Bronchial epithelial cell (primary cell): ENCODE measurements around the gene NUDT13. TPM values are rescaled to one million over a fixed set of nuclear protein-coding genes. Genes with fewer than 3 reads are reported as not detected.

Source experiments
- DNase-seq: peaks from one replicate; pipeline ENCODE4 v3.0.0-alpha.2; 2010; ENCODE audit warnings: low read depth
- FAIRE-seq: peaks from 2 replicates; lab custom pipeline; 2011; peaks lifted over from hg19 to GRCh38; lab: Jason Lieb, UNC
- H3K27me3 ChIP-seq: 2 replicates; pipeline ENCODE4 v1.5.1; 2011; ENCODE audit warnings: low read length; ENCODE audit not compliant: control insufficient read depth, insufficient read depth
- H3K36me3 ChIP-seq: 2 replicates; pipeline ENCODE4 v1.5.1; 2011; ENCODE audit warnings: low read length; ENCODE audit not compliant: control insufficient read depth, insufficient read depth
- H3K4me3 ChIP-seq: 2 replicates; pipeline ENCODE4 v1.5.1; 2011; ENCODE audit warnings: mild to moderate bottlenecking, low read depth, low read length, control low read depth
- total RNA-seq: library from RNA; depleted of rRNA; stranded (reverse); fragments of >200 nt; gene quantifications from 2 replicates; pipeline ENCODE4 v1.2.1, GENCODE V29; 2014
- TF ChIP-seq, protein P1 (sequence below): IDR thresholded peaks from 2 replicates; pipeline ENCODE4 v1.5.1; 2011; ENCODE audit warnings: mild to moderate bottlenecking, moderate library complexity, low read length, control low read depth, inconsistent platforms; ENCODE audit not compliant: insufficient read depth, severe bottlenecking

Gene NUDT13
- total RNA-seq, 1 donor from 2014 or later: 1.1 TPM

DNA sequence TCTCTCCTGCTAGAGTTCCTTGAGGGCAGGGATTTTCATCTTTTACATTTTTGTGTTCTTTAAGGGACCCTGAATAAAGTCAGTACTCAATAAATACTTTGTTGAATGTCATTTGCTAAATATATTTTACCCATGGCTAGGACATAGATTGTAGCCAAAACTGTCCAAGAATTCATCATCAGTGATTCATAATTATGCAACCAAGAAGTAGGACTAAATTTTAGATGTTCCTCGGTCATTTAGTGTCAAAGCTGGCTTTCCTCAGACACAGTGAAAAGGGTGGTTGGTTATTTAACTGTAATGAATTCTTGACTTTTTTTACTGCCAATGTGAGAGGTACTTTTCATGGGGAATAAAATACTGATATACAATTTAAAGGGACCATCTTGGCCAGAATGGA is 3.3 kb downstream of the NUDT13 start:
- TF ChIP-seq, protein P1, sequence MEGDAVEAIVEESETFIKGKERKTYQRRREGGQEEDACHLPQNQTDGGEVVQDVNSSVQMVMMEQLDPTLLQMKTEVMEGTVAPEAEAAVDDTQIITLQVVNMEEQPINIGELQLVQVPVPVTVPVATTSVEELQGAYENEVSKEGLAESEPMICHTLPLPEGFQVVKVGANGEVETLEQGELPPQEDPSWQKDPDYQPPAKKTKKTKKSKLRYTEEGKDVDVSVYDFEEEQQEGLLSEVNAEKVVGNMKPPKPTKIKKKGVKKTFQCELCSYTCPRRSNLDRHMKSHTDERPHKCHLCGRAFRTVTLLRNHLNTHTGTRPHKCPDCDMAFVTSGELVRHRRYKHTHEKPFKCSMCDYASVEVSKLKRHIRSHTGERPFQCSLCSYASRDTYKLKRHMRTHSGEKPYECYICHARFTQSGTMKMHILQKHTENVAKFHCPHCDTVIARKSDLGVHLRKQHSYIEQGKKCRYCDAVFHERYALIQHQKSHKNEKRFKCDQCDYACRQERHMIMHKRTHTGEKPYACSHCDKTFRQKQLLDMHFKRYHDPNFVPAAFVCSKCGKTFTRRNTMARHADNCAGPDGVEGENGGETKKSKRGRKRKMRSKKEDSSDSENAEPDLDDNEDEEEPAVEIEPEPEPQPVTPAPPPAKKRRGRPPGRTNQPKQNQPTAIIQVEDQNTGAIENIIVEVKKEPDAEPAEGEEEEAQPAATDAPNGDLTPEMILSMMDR: no peak
- peak; percentile 63 for DNase-seq
- FAIRE-seq: no peak
- Histone ChIP-seq H3K36me3 (no peaks in the 10 kb centered on the region), H3K27me3 (no peaks in the 10 kb centered on the region), H3K4me3 (no peak overlapping the region)

DNA sequence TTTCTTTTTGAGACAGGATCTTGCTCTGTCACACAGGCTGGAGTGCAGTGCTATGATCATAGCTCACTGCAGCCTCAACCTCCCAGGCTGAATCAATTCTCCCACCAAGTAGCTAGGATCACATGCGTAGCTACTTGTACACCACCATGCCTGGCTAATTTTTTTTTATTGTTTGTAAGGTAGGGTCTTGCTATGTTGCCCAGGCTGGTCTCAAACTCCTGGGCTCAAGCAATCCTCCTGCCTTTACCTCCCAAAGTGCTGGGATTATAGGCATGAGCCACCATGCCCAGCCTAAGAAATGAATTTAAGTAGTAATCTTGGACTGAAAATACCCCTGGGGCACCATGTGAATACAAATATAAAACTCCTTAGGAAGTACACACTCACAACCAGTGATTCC is 5.8 kb downstream of the NUDT13 start:
- DNase-seq (no peak), FAIRE-seq (no peak)
- TF ChIP-seq, protein P1: no peak
- H3K27me3 ChIP-seq: no peaks in the 10 kb centered on the region
- no peaks in the 10 kb centered on the region for H3K36me3 ChIP-seq
- H3K4me3 ChIP-seq: no peak overlapping the region

DNA sequence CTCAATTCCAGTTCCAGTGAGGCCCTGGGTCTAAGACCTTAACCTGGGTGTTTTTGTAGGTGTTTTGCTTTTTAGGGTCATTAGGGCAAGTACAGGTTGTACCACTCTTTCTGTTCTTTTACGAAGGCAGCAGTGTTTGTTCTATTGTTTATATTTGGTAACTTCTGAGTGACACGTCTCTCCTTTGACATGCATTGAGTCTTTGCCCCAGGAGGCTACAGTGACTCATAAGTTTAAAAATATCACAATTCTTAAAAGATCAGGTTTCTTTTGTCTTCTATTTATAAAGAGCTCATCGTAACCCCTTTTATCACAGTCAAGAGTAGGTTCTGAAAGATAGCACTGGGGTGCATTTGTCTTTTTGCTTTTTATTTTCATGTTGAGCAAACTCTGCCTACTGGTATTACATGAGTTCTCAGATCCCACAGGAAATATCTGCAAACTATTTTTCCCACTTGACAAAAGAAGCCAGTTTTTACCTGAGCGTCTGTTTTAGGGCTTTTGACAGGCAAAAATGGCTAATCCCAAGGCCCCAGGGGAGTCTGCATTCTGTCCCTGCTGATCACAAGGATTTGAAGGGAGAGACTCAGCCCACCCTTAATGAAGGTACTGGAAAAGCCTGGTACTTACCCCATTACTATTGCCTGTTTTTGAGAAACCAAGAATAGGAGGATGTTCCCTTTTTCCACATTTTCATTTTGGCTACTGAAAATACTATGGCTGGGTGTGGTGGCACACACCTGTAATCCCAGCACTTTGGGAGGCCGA is 7.9 kb downstream of the NUDT13 start:
- Histone ChIP-seq H3K36me3 (no peaks in the 10 kb centered on the region), H3K4me3 (no peak overlapping the region), H3K27me3 (no peaks in the 10 kb centered on the region)
- no peak for FAIRE-seq
- TF ChIP-seq, protein P1: no peak
- DNase-seq: peak; percentile 85

DNA sequence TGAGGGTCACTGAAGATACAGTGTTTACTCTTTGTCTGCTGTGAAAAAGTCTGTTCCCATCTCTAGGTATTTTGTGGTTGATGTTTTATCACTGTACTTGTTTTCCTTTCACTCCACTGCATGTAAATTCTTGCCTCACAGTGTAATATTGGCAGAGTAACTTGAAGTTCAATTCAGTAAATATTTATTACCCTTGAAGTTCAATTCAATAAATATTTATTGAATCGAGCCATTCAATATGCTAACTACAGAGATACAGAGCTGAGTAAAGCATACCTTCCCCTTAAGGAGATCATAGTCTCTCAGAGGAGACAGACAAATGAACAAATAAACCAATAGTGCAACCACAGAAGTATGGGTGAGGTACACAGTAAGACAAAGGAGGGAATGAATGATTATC is 9.2 kb downstream of the NUDT13 start:
- TF ChIP-seq, protein P1: no peak
- DNase-seq (no peak), FAIRE-seq (no peak)
- H3K36me3 ChIP-seq: no peaks in the 10 kb centered on the region
- H3K4me3 ChIP-seq: no peak overlapping the region
- H3K27me3 ChIP-seq: no peaks in the 10 kb centered on the region

DNA sequence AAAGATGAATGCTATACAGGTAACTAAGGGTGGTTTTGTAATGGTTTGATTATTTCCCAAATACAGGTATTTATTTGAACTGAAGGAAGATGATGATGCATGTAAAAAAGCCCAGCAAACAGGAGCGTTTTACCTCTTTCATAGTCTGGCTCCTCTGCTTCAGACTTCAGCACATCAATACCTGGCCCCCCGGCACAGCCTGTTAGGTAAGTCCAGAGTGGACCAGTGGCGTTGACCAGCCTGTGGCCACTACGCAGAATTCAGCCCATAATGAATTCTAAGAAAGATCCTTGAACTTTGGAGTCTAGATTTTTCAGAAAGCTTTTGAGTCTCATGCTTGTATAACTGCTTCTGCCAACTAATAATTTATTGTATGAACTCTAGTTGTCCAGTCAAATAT is 9.7 kb downstream of the NUDT13 start:
- no peaks in the 10 kb centered on the region for H3K27me3 ChIP-seq
- DNase-seq: no peak
- no peak overlapping the region for H3K4me3 ChIP-seq
- TF ChIP-seq, protein P1: no peak
- FAIRE-seq: no peak
- H3K36me3 ChIP-seq: no peaks in the 10 kb centered on the region

DNA sequence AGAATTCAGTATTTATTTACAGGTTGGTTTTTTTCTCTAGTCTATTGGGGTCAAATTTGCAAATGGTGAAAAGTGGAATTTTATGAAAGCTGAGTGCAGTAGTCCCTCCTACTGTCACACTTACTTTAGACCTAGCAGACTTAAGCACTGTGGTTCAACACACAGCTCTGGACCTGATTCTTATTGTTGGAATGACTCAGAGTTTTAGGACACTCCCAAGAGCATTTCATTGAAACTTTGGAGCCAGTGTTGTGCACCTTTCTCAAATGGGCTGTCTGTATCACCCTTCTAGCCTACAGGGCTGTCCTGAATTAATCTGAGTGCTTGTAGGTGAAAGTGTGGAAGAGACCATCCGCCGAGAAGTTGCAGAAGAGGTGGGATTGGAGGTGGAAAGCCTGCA is 16.1 kb downstream of the NUDT13 start:
- no peak for FAIRE-seq
- no peaks in the 10 kb centered on the region for H3K27me3 ChIP-seq
- H3K36me3 ChIP-seq: peaks cover 5% of the 10 kb centered on the region
- H3K4me3 ChIP-seq: no peak overlapping the region
- TF ChIP-seq, protein P1: no peak
- no peak for DNase-seq
